Activated naive CD4-positive, alpha-beta T cell treated with anti-CD3 and anti-CD28 coated beads for 36 hours (primary cell): ENCODE results near the gene TBC1D3H. TPM values are rescaled to one million over a fixed set of nuclear protein-coding genes. Genes with fewer than 3 reads are reported as not detected.
"Not testable (repeated sequence)": the region's sequence is repeated elsewhere in the genome, so short reads cannot be mapped to it uniquely, and the experiment has no call there.

Experiments used
- CTCF ChIA-PET: fragments of 350-600 bp; sonication (Branson Sonifier 250); formaldehyde crosslinking; loops from one replicate; lab custom pipeline; 2021; ENCODE audit warnings: antibody characterized with exemption; lab: Charles Lee
- DNase-seq: peaks from one replicate; pipeline ENCODE4 v3.0.0-alpha.2; 2020
- H3K27ac Mint-ChIP-seq: one replicate; pipeline ENCODE4 v1.8.0; 2021; ENCODE audit warnings: mild to moderate bottlenecking, mixed read lengths
- H3K27me3 Mint-ChIP-seq: one replicate; pipeline ENCODE4 v1.8.0; 2021; ENCODE audit warnings: low read depth, mixed read lengths
- H3K36me3 Mint-ChIP-seq: one replicate; pipeline ENCODE4 v1.8.0; 2021; ENCODE audit warnings: low read depth, mixed read lengths
- H3K4me1 Mint-ChIP-seq: one replicate; pipeline ENCODE4 v1.8.0; 2021; ENCODE audit warnings: low read depth, mixed read lengths
- H3K4me3 Mint-ChIP-seq: one replicate; pipeline ENCODE4 v1.8.0; 2021; ENCODE audit warnings: mild to moderate bottlenecking, moderate library complexity, mixed read lengths
- H3K9me3 Mint-ChIP-seq: one replicate; pipeline ENCODE4 v1.8.0; 2021; ENCODE audit warnings: mixed read lengths
- intact Hi-C: fragments of 100-400 bp; cut with micrococcal nuclease; formaldehyde crosslinking; loops from one replicate; pipeline ENCODE4 v1.15.1; 2023
- total RNA-seq, 2 experiments: library from RNA; stranded (reverse); gene quantifications; one replicate each; pipeline ENCODE4 v1.2.3, GENCODE V29; 2021

The TBC1D3H gene
- not detected for total RNA-seq

DNA sequence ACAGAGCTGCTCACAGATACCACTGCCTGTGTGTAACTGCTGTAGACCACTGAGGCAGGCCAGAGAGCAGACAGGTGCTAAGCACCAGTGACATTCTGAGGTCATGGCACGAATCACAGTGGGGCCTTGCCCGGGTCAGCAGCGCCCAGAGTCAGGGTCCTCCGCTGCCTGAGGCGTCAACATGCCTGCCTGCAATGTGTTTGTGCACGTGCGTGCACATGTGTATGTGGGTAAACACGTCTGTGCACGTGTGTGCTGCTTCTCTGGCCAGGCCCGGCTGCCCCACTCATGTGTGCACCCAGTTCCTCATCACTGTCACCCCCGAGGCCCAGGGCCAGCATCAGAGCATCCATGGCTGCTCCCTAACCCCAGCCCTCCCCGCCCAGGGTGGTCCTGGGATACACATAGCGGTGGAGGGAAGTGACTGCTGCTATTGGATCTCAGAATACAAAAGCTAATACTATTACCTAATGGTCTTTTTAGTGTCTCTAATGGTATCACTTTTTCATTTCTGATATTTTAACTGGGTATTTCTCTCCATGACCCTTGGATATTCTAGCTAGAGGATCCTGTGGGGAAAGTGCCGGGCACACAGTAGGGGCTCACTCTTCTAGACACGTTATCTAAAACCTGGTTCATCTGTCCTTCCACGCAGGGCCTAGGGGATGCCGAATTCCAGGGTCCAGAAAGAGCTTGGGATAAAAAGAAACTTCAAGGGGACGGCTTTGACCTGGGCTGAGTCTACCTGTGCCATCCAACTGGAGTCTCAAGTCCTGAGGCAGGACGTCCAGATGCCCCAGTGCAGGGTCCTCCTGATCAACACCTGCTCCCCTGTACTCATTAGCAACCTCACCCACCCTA lies at the start of gene TBC1D3H:
Gene TBC1D3H, minus strand, starts transcription at position 51 of the 861 bp plus-strand sequence. CDS start 1,540 bp downstream, outside the sequence.
- CTCF ChIA-PET, intact Hi-C loops, H3K4me1 Mint-ChIP-seq, H3K27me3 Mint-ChIP-seq, H3K36me3 Mint-ChIP-seq, H3K27ac Mint-ChIP-seq, H3K9me3 Mint-ChIP-seq, H3K4me3 Mint-ChIP-seq: not testable (repeated sequence)
- DNase-seq: peak; percentile 3

DNA sequence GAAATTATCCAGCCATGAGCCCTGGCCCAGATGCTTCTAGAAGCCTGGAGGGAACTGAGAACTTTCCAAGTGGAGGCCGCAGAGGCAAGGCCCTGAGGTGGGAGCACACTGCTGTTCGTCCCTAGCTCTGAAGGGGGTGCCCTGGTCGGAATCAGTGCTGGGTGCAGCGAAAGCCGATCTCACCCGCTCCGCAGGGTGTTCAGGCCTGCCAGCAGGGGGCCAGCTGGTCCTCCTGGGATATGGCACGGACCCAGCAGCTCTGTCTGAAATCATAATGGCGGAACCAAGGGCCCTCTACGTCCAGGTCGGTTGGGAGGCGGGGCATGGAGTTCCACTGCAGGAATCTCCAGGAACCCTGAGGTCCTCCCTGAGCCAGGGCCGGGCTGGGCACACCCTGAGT lies 40.7 kb upstream of the TBC1D3H start:
- H3K9me3 Mint-ChIP-seq, intact Hi-C loops, H3K27ac Mint-ChIP-seq, CTCF ChIA-PET, H3K36me3 Mint-ChIP-seq, H3K4me1 Mint-ChIP-seq, H3K27me3 Mint-ChIP-seq, DNase-seq, H3K4me3 Mint-ChIP-seq: not testable (repeated sequence)

DNA sequence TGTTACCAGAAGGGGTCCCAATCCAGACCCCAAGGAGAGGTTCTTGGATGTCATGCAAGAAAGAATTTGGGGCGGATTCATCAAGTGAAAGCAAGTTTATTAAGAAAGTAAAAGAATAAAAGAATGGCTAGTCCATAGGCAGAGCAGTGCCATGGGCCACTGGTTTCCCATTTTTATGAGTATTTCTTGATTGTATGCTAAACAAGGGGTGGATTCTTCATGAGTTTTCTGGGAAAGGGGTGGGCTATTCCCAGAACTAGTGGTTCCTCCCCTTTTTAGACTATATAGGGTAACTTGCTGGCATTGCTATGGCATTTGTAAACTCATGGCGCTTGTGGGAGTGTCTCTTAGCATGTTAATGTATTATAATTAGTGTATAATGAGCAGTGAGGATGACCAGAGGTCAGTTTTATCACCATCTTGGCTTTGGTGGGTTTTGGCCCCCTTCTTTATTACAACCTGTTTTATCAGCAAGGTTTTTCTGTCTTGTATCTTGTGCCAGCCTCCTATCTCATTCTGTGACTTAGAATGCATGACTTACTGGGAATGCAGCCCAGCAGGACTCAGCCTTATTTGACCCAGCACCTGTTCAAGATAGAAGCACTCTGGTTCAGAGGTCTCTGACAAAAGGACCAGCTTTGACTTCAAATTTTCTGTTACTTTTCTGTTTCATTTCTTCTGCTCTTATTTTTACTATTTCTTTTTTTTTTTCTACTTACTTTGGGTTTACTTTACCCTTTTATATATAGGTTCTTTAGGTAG lies 27.1 kb upstream of the TBC1D3H start:
- H3K27ac Mint-ChIP-seq, H3K4me1 Mint-ChIP-seq, H3K27me3 Mint-ChIP-seq, H3K36me3 Mint-ChIP-seq, H3K9me3 Mint-ChIP-seq, CTCF ChIA-PET, DNase-seq, intact Hi-C loops, H3K4me3 Mint-ChIP-seq: not testable (repeated sequence)

DNA sequence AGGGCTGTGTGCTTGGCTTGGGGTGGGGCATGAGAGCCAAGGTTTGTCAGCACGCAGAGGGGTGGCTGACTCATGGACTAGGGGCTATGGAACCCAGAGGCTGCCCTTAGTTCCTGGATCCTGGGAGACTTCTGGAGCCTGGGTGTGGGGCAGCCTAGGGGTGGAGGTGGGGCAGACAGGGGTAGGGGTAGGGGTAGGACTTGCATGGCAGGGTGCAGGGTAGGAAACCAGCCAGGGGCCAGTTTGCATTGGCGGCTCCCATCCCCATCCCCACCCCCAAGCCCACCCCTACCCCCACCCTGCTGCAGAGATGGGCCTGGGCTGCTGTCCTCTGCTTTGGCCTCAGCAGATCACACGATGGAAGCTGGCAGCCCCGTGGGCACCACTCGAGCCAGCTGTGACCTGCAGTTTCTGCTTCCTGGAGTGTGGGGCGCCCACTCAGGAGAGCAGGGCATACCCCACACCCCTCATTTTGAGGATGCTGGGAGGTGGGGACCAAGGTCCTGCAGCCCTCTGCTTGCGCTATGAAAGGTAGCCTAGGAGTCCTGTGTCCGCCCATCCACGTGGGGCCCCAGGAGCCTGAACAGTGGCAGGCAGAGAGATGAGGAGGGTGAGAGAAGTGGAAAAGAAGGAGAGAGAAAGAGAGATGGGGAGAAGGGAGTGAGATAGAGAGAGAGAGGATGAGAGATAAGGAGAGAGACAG lies 2.9 kb upstream of the TBC1D3H start:
- intact Hi-C loops, H3K27ac Mint-ChIP-seq: not testable (repeated sequence)

DNA sequence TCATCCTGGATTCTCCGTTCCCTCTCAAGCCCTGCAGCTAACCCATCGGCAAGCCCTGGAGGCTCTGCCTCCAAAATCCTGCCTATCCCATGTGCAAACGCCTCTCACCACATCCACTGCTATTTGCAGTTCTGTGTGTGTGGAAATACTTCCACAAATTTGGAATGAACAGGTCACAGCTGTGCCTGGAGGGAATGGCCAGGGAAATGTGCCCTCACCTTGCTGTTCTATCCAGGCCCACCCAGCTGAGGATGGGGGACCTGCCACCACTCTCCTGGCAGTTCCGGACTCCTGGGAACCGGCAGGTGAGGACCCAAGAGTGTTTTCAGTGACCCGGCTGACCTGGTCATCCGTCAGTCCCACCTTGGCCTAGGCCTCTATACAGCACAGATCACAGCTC lies 12.3 kb downstream of the TBC1D3H start:
- H3K9me3 Mint-ChIP-seq, H3K27me3 Mint-ChIP-seq, CTCF ChIA-PET, H3K36me3 Mint-ChIP-seq, intact Hi-C loops, H3K4me3 Mint-ChIP-seq, DNase-seq, H3K27ac Mint-ChIP-seq, H3K4me1 Mint-ChIP-seq: not testable (repeated sequence)

More for the DNA sequence above, 2.9 kb upstream of the TBC1D3H start:
- DNase-seq, H3K4me1 Mint-ChIP-seq, CTCF ChIA-PET, H3K36me3 Mint-ChIP-seq, H3K4me3 Mint-ChIP-seq, H3K27me3 Mint-ChIP-seq, H3K9me3 Mint-ChIP-seq: not testable (repeated sequence)

DNA sequence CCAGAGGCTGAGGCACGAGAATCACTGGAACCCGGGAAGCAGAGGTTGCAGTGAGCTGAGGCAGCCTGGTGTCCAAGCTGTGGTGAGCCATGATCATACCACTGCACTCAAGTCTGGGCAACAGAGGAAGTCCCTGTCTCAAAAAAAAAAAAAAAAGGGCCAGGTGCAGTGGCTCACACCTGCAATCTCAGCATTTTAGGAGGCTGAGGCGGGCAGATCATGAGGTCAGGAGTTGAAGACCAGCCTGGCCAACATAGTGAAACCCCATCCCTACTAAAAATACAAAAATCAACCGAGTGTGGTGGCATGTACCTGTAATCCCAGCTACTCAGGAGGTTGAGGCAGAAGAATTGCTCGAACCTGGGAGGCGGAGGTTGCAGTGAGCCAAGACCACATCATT lies 25.7 kb downstream of the TBC1D3H start:
- CTCF ChIA-PET, H3K9me3 Mint-ChIP-seq: not testable (repeated sequence)

More for the DNA sequence above, 25.7 kb downstream of the TBC1D3H start:
- H3K4me1 Mint-ChIP-seq, intact Hi-C loops, H3K27ac Mint-ChIP-seq, H3K36me3 Mint-ChIP-seq, DNase-seq, H3K27me3 Mint-ChIP-seq, H3K4me3 Mint-ChIP-seq: not testable (repeated sequence)

Other genes with a start within 250 kb of the TBC1D3H start
- gene TBC1D3B, start 211.8 kb downstream of the TBC1D3H start, total RNA-seq: 1 to 10 TPM; 1.8 to 2.6 TPM
- 1 to 10 TPM; 1.9 to 2.0 TPM for gene CCL3L1, start 191.7 kb downstream of the TBC1D3H start, total RNA-seq
- gene CCL4L2, start 177.4 kb downstream of the TBC1D3H start, total RNA-seq: 1 to 10 TPM; 1.0 to 1.4 TPM
- under 1 TPM in 1 of 2 experiments, not detected in 1; 0.19 TPM for gene TBC1D3I, start 123.9 kb downstream of the TBC1D3H start, total RNA-seq
- gene TBC1D3G, start 64.6 kb downstream of the TBC1D3H start, total RNA-seq: not detected
- gene ZNHIT3, start 98.2 kb upstream of the TBC1D3H start, total RNA-seq: 10 to 100 TPM; 39.0 to 43.7 TPM
- gene MYO19, start 146.4 kb upstream of the TBC1D3H start, total RNA-seq: 100 to 1,000 TPM in 1 of 2 experiments, 10 to 100 TPM in 1; 99.6 to 107 TPM
- gene PIGW, start 146.6 kb upstream of the TBC1D3H start, total RNA-seq: 10 to 100 TPM; 10.6 to 11.3 TPM
- gene GGNBP2, start 156.5 kb upstream of the TBC1D3H start, total RNA-seq: 10 to 100 TPM; 96.2 to 99.9 TPM
- 1 to 10 TPM; 8.4 to 9.8 TPM for gene DHRS11, start 203.4 kb upstream of the TBC1D3H start, total RNA-seq
- gene MRM1, start 213.1 kb upstream of the TBC1D3H start, total RNA-seq: 10 to 100 TPM; 11.0 to 11.3 TPM